K562 (cell line): ENCODE data around the gene CD52. TPM values are rescaled to one million over a fixed set of nuclear protein-coding genes. Genes with fewer than 3 reads are reported as not detected.

Experiments
- DACH1 ChIP-seq: fragments of 450-650 bp; IDR thresholded peaks from 2 replicates; pipeline ENCODE4 v1.6.1; 2018; ENCODE audit not compliant: partially characterized antibody
- DIDO1 ChIP-seq: fragments of 450-650 bp; IDR thresholded peaks from 2 replicates; pipeline ENCODE4 v1.6.1; 2016; ENCODE audit warnings: low read depth, missing biosample characterization, missing genetic modification characterization
- FOS ChIP-seq: IDR thresholded peaks from 3 replicates; pipeline ENCODE4 v1.6.1; 2011; ENCODE audit not compliant: insufficient read length; ENCODE audit errors: extremely low read depth
- MGA ChIP-seq: fragments of 450-650 bp; IDR thresholded peaks from 2 replicates; pipeline ENCODE4 v1.6.1; 2016; ENCODE audit warnings: mild to moderate bottlenecking, moderate library complexity
- MYBL2 ChIP-seq, 2 experiments: fragments of 450-650 bp in 1 of 2; sonication (generic) in 1 of 2; formaldehyde crosslinking in 1 of 2; IDR thresholded peaks; 2 replicates each; pipeline versions ENCODE4 v1.6.1 to v1.8.1; 2017 to 2022; ENCODE audit warnings: borderline replicate concordance in 1 of 2, inconsistent platforms in 1 of 2, low read depth in 1 of 2, mild to moderate bottlenecking in 1 of 2, missing genetic modification reagents in 1 of 2, moderate library complexity in 1 of 2
- MYC ChIP-seq, 2 experiments: fragments of 250-450 bp in 1 of 2; sonication (Bioruptor Pico) in 1 of 2; IDR thresholded peaks; 2 replicates each; pipeline versions ENCODE4 v1.5.1 to v1.6.1; 2012 to 2021; ENCODE audit warnings: low read depth in 2 of 2, borderline replicate concordance in 1 of 2, improper control_type of control experiment in 1 of 2, low read length in 1 of 2, mild to moderate bottlenecking in 1 of 2, moderate library complexity in 1 of 2
- RBM15 ChIP-seq: fragments of 200-400 bp; formaldehyde crosslinking; IDR thresholded peaks from 2 replicates; pipeline ENCODE4 v1.6.1; 2018; ENCODE audit warnings: mild to moderate bottlenecking, low read length, moderate library complexity; ENCODE audit not compliant: insufficient read depth
- TFAM ChIP-seq: fragments of 250-450 bp; sonication (Bioruptor Pico); conservative IDR thresholded peaks from 2 replicates; pipeline ENCODE4 v1.5.0; 2021; ENCODE audit warnings: mild to moderate bottlenecking, moderate library complexity
- ZFPM2 ChIP-seq: fragments of 250-450 bp; sonication (Bioruptor Pico); IDR thresholded peaks from 2 replicates; pipeline ENCODE4 v1.5.1; 2022; ENCODE audit warnings: mild to moderate bottlenecking
- ZNF133 ChIP-seq: fragments of 250-450 bp; sonication (Bioruptor Pico); IDR thresholded peaks from 2 replicates; pipeline ENCODE4 v1.4.0; 2020; ENCODE audit warnings: mild to moderate bottlenecking
- polyA plus RNA-seq, 8 experiments: library from polyadenylated mRNA; depleted of rRNA in 4 of 8; stranded (reverse) in 5 of 8; unstranded in 3 of 8; fragments of >200 nt; fragmentation: Nextera tagmentation in 2 of 8; fragmentation: Illumina TruSeq in 1 of 8; extraction: Ambion mirVana in 2 of 8; extraction: Trizol in 1 of 8; gene quantifications; 2 replicates each; pipeline versions ENCODE4 v1.2.1 to v1.2.3, GENCODE V29; 2011 to 2014; ENCODE audit warnings: inconsistent platforms in 1 of 8, missing spikeins in 1 of 8
- total RNA-seq, 7 experiments: library from RNA; depleted of rRNA in 6 of 7; stranded (reverse); fragments of >200 nt in 6 of 7; fragmentation: Illumina TruSeq in 2 of 7; extraction: Trizol in 2 of 7; gene quantifications; 2 replicates each; pipeline versions ENCODE4 v1.2.1 to v1.2.3, GENCODE V29; 2011 to 2021; ENCODE audit warnings: low replicate concordance in 1 of 7
- TF ChIP-seq, protein P1 (sequence below): sonication (generic); formaldehyde crosslinking; IDR thresholded peaks from 2 replicates; pipeline ENCODE4 v1.8.1; 2023; ENCODE audit warnings: mild to moderate bottlenecking, missing genetic modification reagents

Gene CD52
- total and polyA plus RNA-seq, 9 of the 15 experiments (the other 6 are each of a cell fraction or from before 2014, with no cell fraction given) = 34.9 to 488 (median 173) TPM

DNA sequence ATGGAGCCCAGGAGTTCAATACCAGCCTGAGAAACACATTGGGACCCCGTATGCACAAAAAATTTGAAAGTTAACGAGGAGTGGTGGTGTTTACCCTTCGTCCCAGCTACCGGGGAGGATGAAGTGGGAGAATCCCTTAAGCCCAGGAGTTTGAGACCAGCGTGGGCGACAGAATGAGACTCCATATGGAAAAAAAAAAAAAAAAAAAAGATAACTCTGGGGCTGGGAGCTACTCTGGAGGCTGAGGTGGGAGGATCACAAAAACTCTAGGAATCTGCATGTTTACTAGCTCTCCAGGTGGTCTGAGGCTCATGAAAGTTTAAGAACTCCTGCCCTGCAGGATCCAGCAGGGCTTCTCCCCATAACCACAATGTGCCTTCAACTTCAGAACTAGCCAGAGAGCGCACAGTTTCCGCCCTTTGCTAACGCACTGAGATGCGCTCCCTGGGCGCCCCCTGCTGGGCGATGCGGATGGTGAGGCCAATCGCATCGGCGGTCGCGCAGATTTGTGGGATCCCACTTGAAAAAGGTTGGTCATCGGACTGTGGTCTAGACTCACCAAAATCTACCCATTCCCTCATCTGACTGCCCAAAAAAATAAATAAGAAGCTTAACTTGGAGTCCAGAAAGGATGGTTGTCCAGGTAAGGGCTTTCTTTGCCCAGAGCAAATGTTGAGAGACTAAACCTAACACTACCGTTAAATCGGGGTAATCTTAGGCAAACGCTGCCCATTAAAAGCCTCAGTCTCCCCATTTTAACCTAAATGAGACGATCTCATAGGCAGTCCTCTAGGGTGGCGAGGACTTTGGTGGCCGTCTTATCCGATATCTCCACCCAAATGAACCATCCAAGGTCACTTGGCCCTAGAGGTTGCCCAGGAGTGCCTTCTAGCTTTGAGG, 46.0 kb downstream of the CD52 start (continued):
- peak; percentile 32 for TF ChIP-seq MGA
- no peak for TF ChIP-seq MYBL2 (IDR thresholded peaks at IDR 0.05; ENCODE audit: low read depth)
- no peak for TF ChIP-seq MYBL2 (CRISPR knock-in tag; IDR thresholded peaks at IDR 0.05; ENCODE audit: borderline replicate concordance)
- TF ChIP-seq DIDO1 = no peak
- TF ChIP-seq TFAM (CRISPR knock-in tag) = no peak
- no peak for TF ChIP-seq DACH1
- TF ChIP-seq RBM15 = no peak
- peak; percentile 60; the same call in 1 of the 2 replicates for TF ChIP-seq MYC (IDR thresholded peaks at IDR 0.05; ENCODE audit: low read depth, low read length)
- TF ChIP-seq MYC (CRISPR knock-in tag; IDR thresholded peaks at IDR 0.05; ENCODE audit: borderline replicate concordance, low read depth) = no peak
- TF ChIP-seq, protein P1, sequence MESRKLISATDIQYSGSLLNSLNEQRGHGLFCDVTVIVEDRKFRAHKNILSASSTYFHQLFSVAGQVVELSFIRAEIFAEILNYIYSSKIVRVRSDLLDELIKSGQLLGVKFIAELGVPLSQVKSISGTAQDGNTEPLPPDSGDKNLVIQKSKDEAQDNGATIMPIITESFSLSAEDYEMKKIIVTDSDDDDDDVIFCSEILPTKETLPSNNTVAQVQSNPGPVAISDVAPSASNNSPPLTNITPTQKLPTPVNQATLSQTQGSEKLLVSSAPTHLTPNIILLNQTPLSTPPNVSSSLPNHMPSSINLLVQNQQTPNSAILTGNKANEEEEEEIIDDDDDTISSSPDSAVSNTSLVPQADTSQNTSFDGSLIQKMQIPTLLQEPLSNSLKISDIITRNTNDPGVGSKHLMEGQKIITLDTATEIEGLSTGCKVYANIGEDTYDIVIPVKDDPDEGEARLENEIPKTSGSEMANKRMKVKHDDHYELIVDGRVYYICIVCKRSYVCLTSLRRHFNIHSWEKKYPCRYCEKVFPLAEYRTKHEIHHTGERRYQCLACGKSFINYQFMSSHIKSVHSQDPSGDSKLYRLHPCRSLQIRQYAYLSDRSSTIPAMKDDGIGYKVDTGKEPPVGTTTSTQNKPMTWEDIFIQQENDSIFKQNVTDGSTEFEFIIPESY (CRISPR knock-in tag) = peak; percentile 75
- no peak for TF ChIP-seq ZFPM2
- no peak for TF ChIP-seq ZNF133 (CRISPR knock-in tag)
- TF ChIP-seq FOS = no peak
